GM12865 (cell line): Measurements from ENCODE around the gene VPS18.

Source experiments
- DNase-seq: peaks from one replicate; pipeline ENCODE4 v3.0.0; 2010; ENCODE audit warnings: low read depth
- H3K4me3 ChIP-seq: 2 replicates; pipeline ENCODE4 v1.5.1; 2011; ENCODE audit warnings: mild to moderate bottlenecking, low read depth, low read length, control low read depth
- TF ChIP-seq, protein P1 (sequence below): IDR thresholded peaks from 2 replicates; pipeline ENCODE4 v1.5.1; 2011; ENCODE audit warnings: low read length, control low read depth, low read depth, inconsistent platforms; ENCODE audit not compliant: insufficient read depth; ENCODE audit errors: missing control alignments

The VPS18 gene

DNA sequence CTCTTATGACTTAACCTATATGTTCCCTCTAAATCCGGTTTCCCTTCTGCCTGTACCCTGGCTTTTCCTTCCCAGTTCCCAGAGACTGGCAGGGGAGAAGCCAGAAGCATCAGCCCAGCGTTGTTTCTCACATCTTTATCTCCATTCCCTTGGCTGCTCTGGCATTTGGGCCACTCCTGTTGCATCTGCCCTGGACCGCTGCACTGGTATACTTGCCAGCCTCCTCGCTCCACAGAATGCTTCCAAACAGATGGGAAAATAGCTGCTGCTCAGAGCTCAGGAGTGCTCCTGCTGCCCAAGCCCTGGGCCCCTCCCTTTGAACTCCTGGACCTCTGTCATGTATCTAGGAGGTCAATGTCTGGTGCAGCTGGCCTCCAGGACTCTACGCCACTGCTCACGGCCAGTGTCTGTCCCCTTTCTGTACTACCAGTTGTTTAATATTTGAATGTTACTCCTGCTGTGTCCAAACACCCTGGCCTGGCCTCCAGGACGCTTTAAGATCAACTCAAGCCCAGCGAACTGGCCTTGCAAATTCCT is 43.6 kb upstream of the VPS18 start:
- no peak for DNase-seq
- TF ChIP-seq, protein P1, sequence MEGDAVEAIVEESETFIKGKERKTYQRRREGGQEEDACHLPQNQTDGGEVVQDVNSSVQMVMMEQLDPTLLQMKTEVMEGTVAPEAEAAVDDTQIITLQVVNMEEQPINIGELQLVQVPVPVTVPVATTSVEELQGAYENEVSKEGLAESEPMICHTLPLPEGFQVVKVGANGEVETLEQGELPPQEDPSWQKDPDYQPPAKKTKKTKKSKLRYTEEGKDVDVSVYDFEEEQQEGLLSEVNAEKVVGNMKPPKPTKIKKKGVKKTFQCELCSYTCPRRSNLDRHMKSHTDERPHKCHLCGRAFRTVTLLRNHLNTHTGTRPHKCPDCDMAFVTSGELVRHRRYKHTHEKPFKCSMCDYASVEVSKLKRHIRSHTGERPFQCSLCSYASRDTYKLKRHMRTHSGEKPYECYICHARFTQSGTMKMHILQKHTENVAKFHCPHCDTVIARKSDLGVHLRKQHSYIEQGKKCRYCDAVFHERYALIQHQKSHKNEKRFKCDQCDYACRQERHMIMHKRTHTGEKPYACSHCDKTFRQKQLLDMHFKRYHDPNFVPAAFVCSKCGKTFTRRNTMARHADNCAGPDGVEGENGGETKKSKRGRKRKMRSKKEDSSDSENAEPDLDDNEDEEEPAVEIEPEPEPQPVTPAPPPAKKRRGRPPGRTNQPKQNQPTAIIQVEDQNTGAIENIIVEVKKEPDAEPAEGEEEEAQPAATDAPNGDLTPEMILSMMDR: no peak
- no peak overlapping the region for H3K4me3 ChIP-seq

DNA sequence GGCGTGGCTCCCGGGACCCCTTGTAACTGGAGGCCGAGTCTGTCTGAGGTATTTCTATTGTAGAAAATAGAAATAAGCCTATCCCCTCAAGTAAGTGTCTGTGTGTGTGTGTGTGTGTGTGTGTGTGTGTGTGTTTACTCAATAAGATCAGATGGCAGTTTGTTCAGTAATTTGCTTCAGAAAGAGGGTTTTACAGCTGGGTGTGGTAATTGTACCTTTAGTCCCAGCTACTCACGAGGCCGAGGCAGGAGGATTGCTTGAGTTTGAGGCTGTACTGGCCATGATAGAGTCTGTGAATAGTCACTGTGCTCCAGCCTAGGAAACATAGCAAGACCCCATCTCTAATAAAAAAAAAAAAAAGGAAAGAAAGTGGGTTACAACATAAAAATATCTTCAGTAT is 41.7 kb upstream of the VPS18 start:
- no peak overlapping the region for H3K4me3 ChIP-seq
- no peak for DNase-seq
- TF ChIP-seq, protein P1: no peak

DNA sequence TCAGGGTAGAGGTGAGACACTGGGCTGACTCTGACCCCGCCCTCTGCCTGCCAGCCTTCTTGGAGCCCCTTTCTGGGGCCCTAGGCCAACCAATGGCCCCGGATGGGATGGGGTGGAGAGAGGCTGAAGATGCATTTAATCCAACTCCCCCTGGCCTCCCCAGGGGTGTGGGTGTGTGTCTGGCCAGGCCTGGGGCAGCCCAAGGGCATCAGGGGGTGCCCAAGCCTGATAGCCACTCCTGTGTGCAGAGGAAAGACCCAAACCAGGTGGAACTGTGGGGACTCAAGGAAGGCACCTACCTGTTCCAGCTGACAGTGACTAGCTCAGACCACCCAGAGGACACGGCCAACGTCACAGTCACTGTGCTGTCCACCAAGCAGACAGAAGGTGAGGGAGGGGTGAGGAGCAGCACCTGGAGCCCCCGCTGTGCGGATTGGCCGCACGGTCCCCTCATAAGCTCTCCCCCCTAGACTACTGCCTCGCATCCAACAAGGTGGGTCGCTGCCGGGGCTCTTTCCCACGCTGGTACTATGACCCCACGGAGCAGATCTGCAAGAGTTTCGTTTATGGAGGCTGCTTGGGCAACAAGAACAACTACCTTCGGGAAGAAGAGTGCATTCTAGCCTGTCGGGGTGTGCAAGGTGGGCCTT is 40.9 kb upstream of the VPS18 start:
- no peak overlapping the region for H3K4me3 ChIP-seq
- no peak for DNase-seq
- TF ChIP-seq, protein P1: no peak

DNA sequence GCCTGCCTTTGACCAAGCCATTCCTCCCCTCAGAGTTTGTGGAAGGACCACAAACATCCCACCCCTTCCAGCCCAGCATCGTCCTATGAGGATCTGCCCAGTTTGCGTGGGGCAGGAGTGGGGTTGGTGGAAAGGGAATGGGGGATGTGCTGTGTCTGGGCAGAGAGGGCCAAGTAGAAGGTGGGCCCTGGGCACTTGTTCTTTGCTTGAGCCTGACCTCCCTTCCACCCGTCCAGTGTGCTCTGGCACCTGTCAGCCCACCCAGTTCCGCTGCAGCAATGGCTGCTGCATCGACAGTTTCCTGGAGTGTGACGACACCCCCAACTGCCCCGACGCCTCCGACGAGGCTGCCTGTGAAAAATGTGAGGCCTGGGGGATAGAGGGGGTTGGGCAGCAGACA is 40.1 kb upstream of the VPS18 start:
- H3K4me3 ChIP-seq: no peak overlapping the region
- DNase-seq: no peak
- TF ChIP-seq, protein P1: no peak

DNA sequence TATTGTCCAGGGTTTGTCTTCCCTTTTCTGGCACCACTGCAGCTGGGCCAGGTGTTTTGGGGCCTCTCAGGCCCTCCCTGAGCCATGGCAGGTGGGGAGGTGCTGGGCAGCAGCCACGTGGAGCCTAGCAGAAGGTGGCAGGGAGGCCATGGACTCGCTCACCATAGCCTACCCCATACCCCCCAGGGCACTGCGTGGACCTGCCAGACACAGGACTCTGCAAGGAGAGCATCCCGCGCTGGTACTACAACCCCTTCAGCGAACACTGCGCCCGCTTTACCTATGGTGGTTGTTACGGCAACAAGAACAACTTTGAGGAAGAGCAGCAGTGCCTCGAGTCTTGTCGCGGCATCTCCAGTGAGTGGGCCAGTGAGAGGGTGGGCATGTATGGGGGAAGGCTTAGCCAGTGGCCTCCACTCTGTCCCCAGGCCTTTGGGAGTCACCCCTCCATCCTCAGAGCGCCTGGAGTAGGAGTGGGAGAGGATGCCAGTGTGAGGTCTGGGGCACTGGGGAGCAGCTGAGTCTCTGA is 38.5 kb upstream of the VPS18 start:
- DNase-seq: no peak
- H3K4me3 ChIP-seq: no peak overlapping the region
- TF ChIP-seq, protein P1: no peak

DNA sequence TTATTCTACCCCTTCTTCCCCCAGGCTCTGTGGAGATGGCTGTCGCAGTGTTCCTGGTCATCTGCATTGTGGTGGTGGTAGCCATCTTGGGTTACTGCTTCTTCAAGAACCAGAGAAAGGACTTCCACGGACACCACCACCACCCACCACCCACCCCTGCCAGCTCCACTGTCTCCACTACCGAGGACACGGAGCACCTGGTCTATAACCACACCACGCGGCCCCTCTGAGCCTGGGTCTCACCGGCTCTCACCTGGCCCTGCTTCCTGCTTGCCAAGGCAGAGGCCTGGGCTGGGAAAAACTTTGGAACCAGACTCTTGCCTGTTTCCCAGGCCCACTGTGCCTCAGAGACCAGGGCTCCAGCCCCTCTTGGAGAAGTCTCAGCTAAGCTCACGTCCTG is 37.5 kb upstream of the VPS18 start:
- no peak for DNase-seq
- TF ChIP-seq, protein P1: no peak
- H3K4me3 ChIP-seq: no peak overlapping the region
